GM04504 (cell line): ENCODE data around the gene EYS.

Experiments
- DNase-seq: peaks from one replicate; pipeline ENCODE4 v3.0.0-alpha.2; 2012; ENCODE audit warnings: low read depth

Gene EYS

GRCh38 chr6:64238071-64238470 is 1469.0 kb downstream of the EYS start:
- no peak for DNase-seq

GRCh38 chr6:64233746-64234145 is 1473.3 kb downstream of the EYS start:
- DNase-seq = no peak

- no peak for DNase-seq
Measured at GRCh38 chr6:64231928-64232327, 1475.1 kb downstream of the EYS start.

- DNase-seq = no peak
Measured at GRCh38 chr6:64230530-64230929, 1476.5 kb downstream of the EYS start.

- DNase-seq = no peak
Measured at GRCh38 chr6:64227863-64228262, 1479.2 kb downstream of the EYS start.

GRCh38 chr6:64225503-64225902 is 1481.5 kb downstream of the EYS start:
- DNase-seq = no peak

GRCh38 chr6:64224819-64225218 is 1482.2 kb downstream of the EYS start:
- DNase-seq = no peak

- no peak for DNase-seq
Measured at GRCh38 chr6:64221776-64222175, 1485.2 kb downstream of the EYS start.

GRCh38 chr6:64220801-64221200 is 1486.2 kb downstream of the EYS start:
- DNase-seq = no peak

- DNase-seq = no peak
Measured at GRCh38 chr6:64217721-64218620, 1489.1 kb downstream of the EYS start.

GRCh38 chr6:64214373-64214772 is 1492.7 kb downstream of the EYS start:
- no peak for DNase-seq

GRCh38 chr6:64213697-64214096 is 1493.3 kb downstream of the EYS start:
- DNase-seq = no peak

- DNase-seq = no peak
Measured at GRCh38 chr6:64197246-64197645, 1509.8 kb downstream of the EYS start.

- DNase-seq = no peak
Measured at GRCh38 chr6:64186592-64186991, 1520.4 kb downstream of the EYS start.

GRCh38 chr6:64185621-64186020 is 1521.4 kb downstream of the EYS start:
- DNase-seq = no peak

- no peak for DNase-seq
Measured at GRCh38 chr6:64175296-64175695, 1531.7 kb downstream of the EYS start.

GRCh38 chr6:64170316-64170715 is 1536.7 kb downstream of the EYS start:
- no peak for DNase-seq

GRCh38 chr6:64160486-64160885 is 1546.5 kb downstream of the EYS start:
- no peak for DNase-seq

- no peak for DNase-seq
Measured at GRCh38 chr6:64155063-64155462, 1552.0 kb downstream of the EYS start.

- no peak for DNase-seq
Measured at GRCh38 chr6:64146876-64147275, 1560.2 kb downstream of the EYS start.

- no peak for DNase-seq
Measured at GRCh38 chr6:64146094-64146493, 1560.9 kb downstream of the EYS start.

- DNase-seq = no peak
Measured at GRCh38 chr6:64145658-64146057, 1561.4 kb downstream of the EYS start.

- no peak for DNase-seq
Measured at GRCh38 chr6:64143101-64143500, 1563.9 kb downstream of the EYS start.

GRCh38 chr6:64141680-64142079 is 1565.3 kb downstream of the EYS start:
- no peak for DNase-seq
